IgD-negative memory B cell (primary cell): Measurements from ENCODE around the gene KLRG1. TPM values are rescaled to one million over a fixed set of nuclear protein-coding genes. Genes with fewer than 3 reads are reported as not detected.

Source experiments
- H3K27ac Mint-ChIP-seq, 3 donors: one replicate each; pipeline ENCODE4 v1.8.0; 2020 to 2022; ENCODE audit warnings: mild to moderate bottlenecking in 3 of 3, mixed read lengths in 3 of 3, moderate library complexity in 1 of 3
- H3K27me3 Mint-ChIP-seq: one replicate; pipeline ENCODE4 v1.8.0; 2021; ENCODE audit warnings: mixed read lengths
- H3K36me3 Mint-ChIP-seq: one replicate; pipeline ENCODE4 v1.8.0; 2020; ENCODE audit warnings: mild to moderate bottlenecking, mixed read lengths
- H3K4me1 Mint-ChIP-seq, 3 donors: one replicate each; pipeline ENCODE4 v1.8.0; 2020 to 2022; ENCODE audit warnings: mixed read lengths in 3 of 3, mild to moderate bottlenecking in 1 of 3
- H3K4me3 Mint-ChIP-seq, 4 donors: one replicate each; pipeline ENCODE4 v1.8.0; 2020 to 2022; ENCODE audit warnings: mild to moderate bottlenecking in 4 of 4, mixed read lengths in 4 of 4, moderate library complexity in 3 of 4
- H3K9me3 Mint-ChIP-seq, 3 donors: one replicate each; pipeline ENCODE4 v1.8.0; 2020 to 2021; ENCODE audit warnings: mixed read lengths in 3 of 3, mild to moderate bottlenecking in 1 of 3
- polyA plus RNA-seq: library from polyadenylated mRNA; unstranded; fragments of 300-500 nt; fragmentation: Illumina TruSeq; gene quantifications from one replicate; pipeline ENCODE4 v1.2.3, GENCODE V29; 2021

The KLRG1 gene
- polyA plus RNA-seq: 16.8 TPM

DNA sequence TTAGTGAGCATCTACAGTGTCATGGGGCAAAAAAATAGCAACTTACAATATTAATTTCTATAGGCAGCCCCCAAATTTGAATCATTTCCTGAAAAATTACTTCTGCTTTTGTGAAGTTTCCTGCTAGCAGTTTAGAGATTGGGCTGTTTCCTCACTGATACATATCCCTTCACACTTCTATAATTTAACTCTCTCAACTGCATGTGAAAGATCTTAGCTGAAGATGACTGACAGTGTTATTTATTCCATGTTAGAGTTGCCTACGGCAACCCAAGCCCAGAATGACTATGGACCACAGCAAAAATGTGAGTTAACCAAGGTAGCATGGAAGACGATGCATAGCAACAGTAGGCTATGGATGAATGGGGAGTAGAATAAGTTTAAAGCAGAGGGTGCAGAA, at the start of gene KLRG1:
KLRG1 (plus strand) TSS at position 134 of the 400 bp plus-strand sequence; CDS start at position 224, 90 bp downstream.
- H3K36me3 Mint-ChIP-seq: no peaks in the 10 kb centered on the region
- H3K27me3 Mint-ChIP-seq: no peaks in the 10 kb centered on the region
- H3K4me1 Mint-ChIP-seq: peaks cover 9 to 21% (median 14%) of the 10 kb centered on the region in 3 donors
- H3K4me3 Mint-ChIP-seq: peak within 1 kb of the TSS in 3 of 4 donors; percentile 32 to 76 (median 47)
- H3K27ac Mint-ChIP-seq: peak within 1 kb of the TSS in 2 of 3 donors; percentile 9 to 42
- H3K9me3 Mint-ChIP-seq: no peaks in the 10 kb centered on the region

DNA sequence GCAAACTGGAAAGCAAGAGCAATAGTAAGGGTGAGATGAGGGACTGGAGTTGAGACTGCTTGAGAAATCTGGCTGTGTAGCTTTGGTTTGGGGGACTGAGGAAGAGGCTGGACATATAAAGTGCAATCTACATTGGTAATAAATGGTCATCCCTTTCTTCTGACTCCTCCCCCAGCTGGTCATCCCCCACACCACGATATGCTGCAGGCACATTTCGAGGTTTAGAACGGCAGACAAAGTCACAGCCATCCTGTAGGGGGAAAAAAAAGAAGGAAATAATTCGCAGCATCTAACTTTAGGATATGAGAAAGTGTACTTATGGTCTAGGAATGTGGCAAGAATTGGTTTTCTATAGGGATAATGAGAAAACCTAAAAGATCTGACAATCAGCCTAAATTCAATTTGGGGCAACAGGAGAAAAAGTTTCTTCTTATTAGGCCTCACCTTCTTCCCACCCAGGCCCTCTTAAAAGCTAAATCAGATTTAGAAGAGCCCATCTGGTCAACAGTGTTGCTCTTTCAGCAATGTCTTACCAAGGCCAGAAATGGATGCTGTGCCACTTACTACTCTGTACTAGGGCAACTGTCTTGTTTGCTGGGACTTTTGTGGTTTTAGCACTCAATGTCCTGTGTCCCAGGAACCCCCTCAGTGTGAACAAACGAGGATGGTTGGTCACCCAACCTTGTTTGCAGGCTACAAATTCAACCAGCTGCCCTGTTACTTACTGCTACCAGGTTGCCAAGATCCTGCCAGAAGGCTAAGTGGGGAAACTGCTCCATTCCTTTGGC, 47.5 kb upstream of the KLRG1 start:
- Mint-ChIP-seq H3K27me3 (no peaks in the 10 kb centered on the region), H3K36me3 (peaks cover under 1% of the 10 kb centered on the region), H3K27ac (no peak overlapping the region), H3K4me1 (peaks cover 8 to 10% (median 8%) of the 10 kb centered on the region in 3 donors), H3K9me3 (no peaks in the 10 kb centered on the region), H3K4me3 (no peak overlapping the region)

DNA sequence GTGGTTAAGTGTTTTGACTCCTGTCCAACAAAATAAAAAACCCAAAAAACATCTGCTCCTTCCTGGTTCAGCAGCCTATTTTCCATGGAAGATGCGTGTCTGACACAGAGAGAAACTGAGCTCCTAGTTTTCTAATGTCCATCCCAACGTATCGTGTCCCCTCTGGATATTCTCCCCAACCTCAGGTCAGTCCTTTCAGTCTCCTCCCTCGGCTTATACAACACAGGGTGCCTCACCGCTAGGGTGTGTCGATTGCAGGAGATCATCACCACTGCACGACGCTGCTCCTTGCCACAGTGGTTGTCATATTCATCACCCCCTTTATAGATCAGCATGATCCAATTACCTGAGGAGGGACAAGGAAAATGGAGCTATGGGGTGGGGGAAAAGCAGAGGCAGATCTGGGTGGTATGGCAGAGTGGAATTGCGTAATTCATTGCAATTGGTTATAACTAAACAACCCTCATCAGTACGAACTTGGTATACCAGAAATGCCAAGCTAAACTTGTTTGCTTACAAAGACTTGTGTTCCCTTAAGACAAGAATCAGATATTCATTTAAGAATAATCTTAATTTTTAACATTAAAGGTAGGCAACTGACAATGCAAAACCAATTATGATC, 45.7 kb upstream of the KLRG1 start:
- peak overlapping the region in 1 of 4 donors; percentile 28 for H3K4me3 Mint-ChIP-seq
- peaks cover 20 to 21% (median 21%) of the 10 kb centered on the region in 3 donors for H3K4me1 Mint-ChIP-seq
- H3K27me3 Mint-ChIP-seq: no peaks in the 10 kb centered on the region
- H3K27ac Mint-ChIP-seq: no peak overlapping the region
- H3K36me3 Mint-ChIP-seq: no peaks in the 10 kb centered on the region
- H3K9me3 Mint-ChIP-seq: no peaks in the 10 kb centered on the region

DNA sequence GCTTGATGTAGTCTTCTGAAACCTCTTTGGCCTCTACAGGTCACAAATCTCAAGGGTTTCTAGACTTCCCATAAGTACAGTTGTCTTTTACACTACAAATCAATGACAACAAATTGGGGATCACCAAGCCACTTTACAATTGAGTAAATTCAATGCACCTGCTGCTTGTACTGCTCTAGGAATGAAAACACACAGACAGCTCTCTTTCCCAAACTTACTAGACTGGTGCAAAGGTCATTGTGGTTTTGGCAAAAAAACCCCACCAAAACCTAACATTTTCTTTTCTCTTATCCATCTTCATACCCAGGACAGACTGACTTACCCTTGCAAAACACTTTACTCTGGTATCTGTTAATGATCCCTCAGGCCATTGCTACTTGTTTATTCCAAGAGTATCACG, 42.6 kb upstream of the KLRG1 start:
- H3K27me3 Mint-ChIP-seq: no peaks in the 10 kb centered on the region
- H3K27ac Mint-ChIP-seq: peak overlapping the region; percentile 46 to 84 (median 73)
- H3K36me3 Mint-ChIP-seq: no peaks in the 10 kb centered on the region
- H3K9me3 Mint-ChIP-seq: no peaks in the 10 kb centered on the region
- peak overlapping the region in 1 of 4 donors; percentile 93 for H3K4me3 Mint-ChIP-seq
- peaks cover 24 to 36% (median 32%) of the 10 kb centered on the region in 3 donors for H3K4me1 Mint-ChIP-seq

DNA sequence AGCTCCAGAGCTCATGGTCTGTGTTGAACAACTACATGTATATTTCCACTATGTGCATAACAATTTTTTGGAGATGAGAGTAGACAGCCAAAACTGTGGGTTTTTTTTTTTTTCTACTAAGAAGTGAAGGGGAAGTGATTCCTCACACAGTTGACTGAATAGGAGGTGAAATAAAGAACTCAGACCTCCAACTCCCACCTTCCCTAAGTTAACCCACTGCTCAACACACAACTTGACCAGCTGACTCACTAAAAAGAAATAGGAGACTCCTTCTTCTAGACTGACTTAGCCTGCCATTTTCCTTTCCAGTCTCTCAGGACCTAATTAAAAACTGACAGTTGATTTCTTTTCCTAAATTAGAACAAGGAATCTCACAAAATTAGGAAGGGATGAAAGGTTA, 41.6 kb upstream of the KLRG1 start:
- H3K9me3 Mint-ChIP-seq: peaks cover 0 to 1% (median 0%) of the 10 kb centered on the region in 3 donors
- H3K4me1 Mint-ChIP-seq: peaks cover 27 to 43% (median 38%) of the 10 kb centered on the region in 3 donors
- peak overlapping the region; percentile 80 to 95 (median 84) for H3K27ac Mint-ChIP-seq
- peaks cover 2% of the 10 kb centered on the region for H3K36me3 Mint-ChIP-seq
- H3K4me3 Mint-ChIP-seq: peak overlapping the region in 2 of 4 donors; percentile 93 to 98
- H3K27me3 Mint-ChIP-seq: no peaks in the 10 kb centered on the region

DNA sequence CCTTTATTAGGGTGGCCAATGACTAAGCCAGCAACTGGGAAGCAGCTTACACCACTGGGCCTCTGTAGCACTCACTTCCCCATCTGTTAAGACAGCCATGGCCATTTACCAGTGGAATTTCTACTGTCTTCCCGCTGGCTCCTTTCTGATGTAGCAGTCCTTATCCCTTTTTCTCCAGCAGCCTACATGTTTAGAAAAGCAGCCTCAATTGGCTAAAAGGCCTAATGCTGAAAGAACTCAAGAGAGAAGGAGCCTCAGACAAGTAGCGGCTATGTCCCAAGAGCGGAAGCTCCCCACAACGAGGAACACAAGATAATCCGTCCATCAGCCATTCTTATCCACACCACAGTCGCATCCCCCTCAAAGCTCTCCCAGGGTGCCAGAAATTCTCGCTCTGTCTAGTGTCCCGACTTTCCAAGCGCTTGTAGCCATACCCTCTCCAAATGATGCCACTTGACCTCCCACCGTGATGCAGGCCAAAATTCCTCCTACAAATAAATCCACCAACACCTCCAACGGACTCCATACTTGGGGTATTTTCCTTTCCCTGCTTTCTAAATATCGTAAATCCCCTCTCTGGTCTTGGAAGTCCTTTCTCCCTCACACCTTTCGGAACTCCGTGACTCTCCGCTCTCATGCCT, 40.5 kb upstream of the KLRG1 start:
- peaks cover 5% of the 10 kb centered on the region for H3K36me3 Mint-ChIP-seq

DNA sequence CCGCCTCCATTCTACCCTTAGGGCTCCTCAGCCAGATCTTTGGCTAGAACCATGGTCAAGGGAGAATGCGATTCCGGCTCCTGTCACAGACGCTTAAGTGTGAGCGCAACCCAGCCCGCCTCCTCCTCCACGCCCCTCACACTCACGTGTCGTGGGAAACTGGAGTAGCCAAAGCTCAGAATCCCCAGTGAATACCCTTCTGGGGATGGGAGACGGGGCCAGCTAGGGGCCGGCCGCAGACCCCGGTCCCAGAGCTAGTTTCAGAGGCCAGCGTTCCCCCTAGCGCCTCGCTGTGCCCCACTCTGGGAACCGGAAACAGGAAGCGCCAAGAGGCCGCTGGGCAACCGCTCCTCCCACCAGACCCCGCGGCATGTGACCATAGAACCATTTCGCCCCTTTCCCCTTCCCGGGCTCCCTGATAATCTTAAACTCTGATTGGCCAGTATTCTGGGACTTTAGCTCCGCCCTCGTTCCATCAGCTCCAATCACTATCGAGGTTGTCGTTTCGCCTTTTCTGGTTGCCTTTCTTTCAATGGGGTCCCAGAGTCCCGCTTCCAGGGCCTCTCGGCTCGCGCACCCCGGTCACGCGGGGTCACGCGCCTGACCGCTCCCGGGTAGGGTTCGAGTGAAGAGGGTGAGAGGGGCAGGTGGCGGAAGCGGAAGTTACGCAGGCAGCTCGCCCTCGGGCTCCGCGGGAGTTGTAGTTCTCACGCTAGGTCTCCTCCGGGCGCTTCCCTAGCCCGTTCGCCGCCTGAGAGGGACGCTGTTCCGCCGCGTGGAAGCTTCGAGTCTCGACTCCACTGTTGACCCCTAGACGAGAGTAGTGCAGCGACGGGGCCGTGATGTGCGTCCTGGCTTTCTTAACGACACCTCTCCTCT, 39.8 kb upstream of the KLRG1 start, which contains the start of gene M6PR:
M6PR (minus strand) TSS at position 304 of the 879 bp plus-strand sequence. CDS start 3,241 bp downstream, outside the sequence.
- Mint-ChIP-seq H3K9me3 (peaks cover 0 to 7% (median 2%) of the 10 kb centered on the region in 3 donors), H3K27ac (peak within 1 kb of the TSS; percentile 84 to 99 (median 95)), H3K4me1 (peaks cover 27 to 44% (median 42%) of the 10 kb centered on the region in 3 donors), H3K27me3 (no peaks in the 10 kb centered on the region), H3K36me3 (peaks cover 10% of the 10 kb centered on the region), H3K4me3 (peak within 1 kb of the TSS; percentile 93 to 98 (median 96))

More for the DNA sequence above, 40.5 kb upstream of the KLRG1 start:
- Mint-ChIP-seq H3K27me3 (no peaks in the 10 kb centered on the region), H3K4me1 (peaks cover 27 to 44% (median 42%) of the 10 kb centered on the region in 3 donors), H3K4me3 (peak overlapping the region; percentile 93 to 98 (median 96)), H3K9me3 (peaks cover 0 to 7% (median 0%) of the 10 kb centered on the region in 3 donors), H3K27ac (peak overlapping the region; percentile 84 to 99 (median 95))

DNA sequence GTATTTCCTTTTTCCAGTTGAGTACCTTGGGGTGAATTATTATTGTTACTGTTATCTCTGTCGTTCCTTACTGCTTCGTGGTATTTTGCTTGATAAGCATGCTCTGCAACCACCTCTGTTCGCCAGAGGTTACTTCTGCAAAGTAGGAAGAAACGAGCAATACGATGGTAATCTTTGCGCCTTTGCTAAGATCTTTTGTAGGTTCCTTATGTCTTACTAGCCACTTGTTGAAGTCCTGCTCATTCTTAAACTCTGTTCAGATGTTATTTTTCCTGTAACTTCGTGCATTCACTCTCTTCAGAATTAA, 39.2 kb upstream of the KLRG1 start:
- peak overlapping the region; percentile 93 to 98 (median 96) for H3K4me3 Mint-ChIP-seq
- peaks cover 10% of the 10 kb centered on the region for H3K36me3 Mint-ChIP-seq
- H3K27me3 Mint-ChIP-seq: no peaks in the 10 kb centered on the region
- H3K4me1 Mint-ChIP-seq: peaks cover 27 to 44% (median 42%) of the 10 kb centered on the region in 3 donors
- H3K9me3 Mint-ChIP-seq: peaks cover 0 to 7% (median 2%) of the 10 kb centered on the region in 3 donors
- H3K27ac Mint-ChIP-seq: peak overlapping the region; percentile 84 to 99 (median 95)

DNA sequence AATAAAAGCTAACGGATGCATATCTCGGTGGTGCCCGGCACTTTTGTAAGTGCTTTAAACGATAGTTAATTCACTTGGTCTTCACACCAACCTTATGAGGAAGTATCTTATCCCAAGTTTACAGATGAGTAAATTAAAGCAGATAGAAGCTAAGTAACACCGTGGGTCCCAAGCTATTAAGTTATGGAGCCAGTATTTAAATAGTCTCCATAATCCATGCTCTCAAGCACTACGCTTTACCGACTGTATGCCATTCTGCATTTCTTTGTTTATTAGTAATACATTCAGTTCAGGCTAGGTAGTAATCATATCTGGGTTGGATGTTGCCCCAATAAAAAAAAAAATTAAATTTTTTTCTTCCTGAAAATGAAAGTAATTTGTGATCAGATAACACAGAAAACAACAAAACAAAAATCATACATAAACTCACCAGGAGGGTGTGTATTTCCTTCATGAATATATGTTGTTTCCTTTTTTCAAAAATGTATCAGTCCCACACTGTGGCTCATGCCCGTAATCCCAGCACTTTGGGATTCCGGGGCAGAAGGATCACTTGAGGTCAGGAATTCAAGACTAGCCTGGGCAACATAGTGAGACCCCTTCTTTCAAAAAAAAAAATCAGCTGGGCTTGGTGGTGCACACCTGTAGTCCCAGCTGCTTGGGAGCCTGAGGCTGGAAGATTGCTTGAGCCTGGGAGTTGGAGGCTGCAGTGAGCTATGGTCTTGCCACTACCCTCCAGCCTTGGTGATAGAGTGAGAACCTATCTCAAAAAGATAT, 38.5 kb upstream of the KLRG1 start:
- Mint-ChIP-seq H3K9me3 (peaks cover 0 to 7% (median 2%) of the 10 kb centered on the region in 3 donors), H3K27ac (peak overlapping the region; percentile 84 to 99 (median 95)), H3K27me3 (no peaks in the 10 kb centered on the region), H3K36me3 (peaks cover 10% of the 10 kb centered on the region), H3K4me3 (peak overlapping the region; percentile 93 to 98 (median 96)), H3K4me1 (peaks cover 27 to 44% (median 42%) of the 10 kb centered on the region in 3 donors)

DNA sequence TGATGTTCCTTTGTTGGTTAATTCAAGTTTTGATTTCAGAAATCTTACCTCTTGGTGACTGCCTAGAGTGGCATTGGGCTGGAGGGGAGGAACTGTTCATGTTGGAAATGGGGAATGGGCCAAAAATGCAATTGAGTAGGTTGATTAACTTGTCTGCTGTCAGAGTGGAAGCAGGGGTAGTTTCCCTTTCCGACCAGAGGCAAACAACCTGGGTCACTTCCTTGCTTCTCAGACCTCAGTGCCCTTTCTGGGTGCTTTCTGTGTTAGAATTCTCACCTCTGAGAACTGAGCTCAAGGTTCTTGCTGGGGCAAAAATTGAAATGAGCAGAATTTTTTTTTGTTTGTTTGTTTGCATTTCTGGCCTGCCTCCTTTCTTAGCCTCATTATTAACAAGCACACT, 37.6 kb upstream of the KLRG1 start:
- H3K4me3 Mint-ChIP-seq: peak overlapping the region; percentile 22 to 98 (median 82)
- no peaks in the 10 kb centered on the region for H3K27me3 Mint-ChIP-seq
- peaks cover 18 to 37% (median 36%) of the 10 kb centered on the region in 3 donors for H3K4me1 Mint-ChIP-seq
- H3K27ac Mint-ChIP-seq: peak overlapping the region in 1 of 3 donors; percentile 59
- peaks cover 10% of the 10 kb centered on the region for H3K36me3 Mint-ChIP-seq
- H3K9me3 Mint-ChIP-seq: peaks cover 0 to 7% (median 2%) of the 10 kb centered on the region in 3 donors

DNA sequence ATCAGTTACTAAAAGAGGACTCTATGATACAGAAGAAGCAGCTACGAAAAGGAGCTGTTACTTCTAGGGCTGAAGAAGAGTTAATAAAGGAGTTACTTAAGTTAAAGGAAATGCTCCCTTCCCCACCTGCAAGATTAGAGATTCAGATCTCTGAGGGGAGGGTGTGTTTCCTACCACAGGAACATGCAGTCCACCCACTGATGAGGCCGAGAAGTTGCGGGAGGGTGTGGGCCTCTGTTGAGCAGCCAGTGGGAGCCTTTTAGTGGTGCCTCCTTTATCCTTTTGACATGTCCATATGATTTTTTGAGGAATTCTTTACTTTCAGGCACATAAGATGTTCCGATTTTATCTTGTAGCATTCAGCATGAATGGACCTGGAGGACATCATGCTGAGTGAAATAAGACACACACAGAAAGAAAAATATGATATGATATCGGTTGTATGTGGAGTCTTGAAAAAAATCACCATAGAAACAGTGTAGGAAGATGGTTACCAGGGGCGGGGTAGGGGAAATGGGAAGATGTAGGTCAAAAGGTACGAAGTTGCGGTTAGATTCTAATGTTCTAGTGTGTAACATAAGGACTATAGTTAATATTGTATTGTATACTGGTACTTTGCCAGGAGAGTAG, 35.5 kb upstream of the KLRG1 start:
- Mint-ChIP-seq H3K27me3 (no peaks in the 10 kb centered on the region), H3K4me1 (peaks cover 8 to 21% (median 18%) of the 10 kb centered on the region in 3 donors), H3K9me3 (peaks cover 0 to 7% (median 4%) of the 10 kb centered on the region in 3 donors), H3K36me3 (peaks cover 15% of the 10 kb centered on the region), H3K4me3 (peak overlapping the region in 2 of 4 donors; percentile 13 to 59), H3K27ac (peak overlapping the region in 1 of 3 donors; percentile 76)

DNA sequence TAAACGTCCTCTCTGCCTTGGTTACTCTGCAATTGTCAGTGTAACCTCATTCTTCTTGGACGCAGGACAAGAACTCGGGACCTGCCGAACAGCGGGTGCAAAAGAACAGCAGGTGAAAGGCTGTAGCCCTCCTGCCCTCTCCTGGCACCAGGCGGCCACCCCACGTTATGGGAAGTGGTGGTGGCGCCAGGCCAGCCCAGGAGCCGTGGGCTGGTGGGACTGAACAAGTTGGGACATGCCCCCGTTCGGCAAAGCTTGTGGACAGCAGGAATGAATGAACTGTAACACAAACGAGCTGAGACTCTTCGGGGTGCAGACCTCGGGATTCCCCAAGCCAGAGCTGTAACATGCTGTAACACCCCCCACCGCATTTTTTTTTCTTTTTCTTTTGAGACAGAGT, 33.3 kb upstream of the KLRG1 start:
- Mint-ChIP-seq H3K4me3 (no peak overlapping the region), H3K9me3 (peaks cover 0 to 7% (median 4%) of the 10 kb centered on the region in 3 donors), H3K27me3 (no peaks in the 10 kb centered on the region), H3K4me1 (peaks cover 3 to 14% (median 12%) of the 10 kb centered on the region in 3 donors), H3K27ac (no peak overlapping the region), H3K36me3 (peaks cover 15% of the 10 kb centered on the region)

DNA sequence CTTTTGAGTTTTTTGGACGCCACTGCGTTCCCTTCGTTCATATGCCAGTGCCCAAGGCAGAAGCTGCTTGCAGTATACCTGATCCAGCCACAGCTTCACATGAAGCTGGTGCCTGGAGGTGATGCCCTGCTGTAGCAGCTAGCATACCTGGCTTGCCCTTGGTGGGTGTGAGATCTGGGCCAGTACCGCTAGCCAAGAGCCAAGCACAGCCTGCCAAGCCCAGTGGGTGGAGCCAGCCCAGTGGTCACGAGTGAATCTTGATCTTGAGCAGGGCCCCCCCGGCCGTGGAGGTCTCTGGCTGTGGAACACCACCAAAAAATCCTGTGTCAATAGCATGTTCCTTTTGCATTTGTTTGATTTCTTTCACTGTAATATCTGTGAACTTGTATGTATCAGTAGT, 32.6 kb upstream of the KLRG1 start:
- H3K27ac Mint-ChIP-seq: no peak overlapping the region
- H3K36me3 Mint-ChIP-seq: peaks cover 15% of the 10 kb centered on the region
- peaks cover 0 to 7% (median 4%) of the 10 kb centered on the region in 3 donors for H3K9me3 Mint-ChIP-seq
- no peaks in the 10 kb centered on the region for H3K27me3 Mint-ChIP-seq
- peaks cover 3 to 9% (median 7%) of the 10 kb centered on the region in 3 donors for H3K4me1 Mint-ChIP-seq
- H3K4me3 Mint-ChIP-seq: no peak overlapping the region
